Prostate gland (tissue), 2 donors: Measurements from ENCODE around the gene IRX4.

Experiments used
- POLR2AphosphoS5 ChIP-seq: sonication (generic); formaldehyde crosslinking; IDR thresholded peaks from one replicate; pipeline ENCODE4 v1.6.1; 2017; ENCODE audit warnings: antibody characterized with exemption
- TF ChIP-seq, protein P1 (sequence below), 4 experiments: fragments of 200-600 bp in 2 of 4; fragments of 450-650 bp in 2 of 4; sonication (generic) in 2 of 4; IDR thresholded peaks; 1 replicate in 3 of 4; 2 replicates in 1 of 4; pipeline ENCODE4 v1.5.1; 2016 to 2019; ENCODE audit warnings: antibody characterized with exemption in 4 of 4, mild to moderate bottlenecking in 2 of 4, moderate library complexity in 2 of 4

DNA sequence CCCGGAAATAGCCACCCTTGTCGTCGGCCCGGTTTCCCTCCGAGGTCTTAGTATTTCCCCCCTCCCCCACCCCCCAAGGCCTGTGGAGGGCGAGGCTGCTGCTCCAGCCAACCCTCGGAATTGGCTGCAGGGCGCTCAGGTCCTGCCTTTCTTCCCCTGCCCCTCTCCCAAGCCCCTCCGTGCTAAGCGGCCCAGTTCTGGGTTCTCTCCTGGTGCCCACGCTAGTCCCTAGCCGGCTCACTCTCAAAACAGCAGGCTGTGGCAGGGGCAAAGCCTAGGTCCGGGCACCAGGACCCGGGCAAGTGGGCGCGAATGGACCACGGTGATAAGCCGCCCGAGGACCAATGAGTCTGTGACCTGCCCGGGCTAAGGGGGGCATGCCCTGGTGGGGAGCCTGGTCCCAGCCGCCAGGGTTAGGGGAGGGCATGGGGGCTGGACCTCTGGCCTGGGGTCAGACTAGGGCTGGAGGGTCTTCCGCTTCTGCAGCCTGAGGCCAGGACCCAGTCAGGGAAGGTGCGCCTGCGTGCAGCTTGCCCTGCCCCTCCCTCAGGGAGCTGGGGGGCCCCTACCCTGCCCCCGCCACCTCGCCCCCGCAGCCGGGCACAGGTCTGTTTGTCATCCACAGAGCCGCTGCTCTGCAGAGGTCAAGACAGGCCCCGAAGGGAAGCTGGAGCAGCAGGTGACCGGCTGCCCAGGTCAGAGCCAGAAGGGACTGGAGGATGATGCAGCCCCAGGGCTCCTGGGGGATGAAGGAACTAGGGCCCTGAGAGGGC is 5.0 kb upstream of the IRX4 start:
- TF ChIP-seq, protein P1, sequence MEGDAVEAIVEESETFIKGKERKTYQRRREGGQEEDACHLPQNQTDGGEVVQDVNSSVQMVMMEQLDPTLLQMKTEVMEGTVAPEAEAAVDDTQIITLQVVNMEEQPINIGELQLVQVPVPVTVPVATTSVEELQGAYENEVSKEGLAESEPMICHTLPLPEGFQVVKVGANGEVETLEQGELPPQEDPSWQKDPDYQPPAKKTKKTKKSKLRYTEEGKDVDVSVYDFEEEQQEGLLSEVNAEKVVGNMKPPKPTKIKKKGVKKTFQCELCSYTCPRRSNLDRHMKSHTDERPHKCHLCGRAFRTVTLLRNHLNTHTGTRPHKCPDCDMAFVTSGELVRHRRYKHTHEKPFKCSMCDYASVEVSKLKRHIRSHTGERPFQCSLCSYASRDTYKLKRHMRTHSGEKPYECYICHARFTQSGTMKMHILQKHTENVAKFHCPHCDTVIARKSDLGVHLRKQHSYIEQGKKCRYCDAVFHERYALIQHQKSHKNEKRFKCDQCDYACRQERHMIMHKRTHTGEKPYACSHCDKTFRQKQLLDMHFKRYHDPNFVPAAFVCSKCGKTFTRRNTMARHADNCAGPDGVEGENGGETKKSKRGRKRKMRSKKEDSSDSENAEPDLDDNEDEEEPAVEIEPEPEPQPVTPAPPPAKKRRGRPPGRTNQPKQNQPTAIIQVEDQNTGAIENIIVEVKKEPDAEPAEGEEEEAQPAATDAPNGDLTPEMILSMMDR (IDR thresholded peaks at IDR 0.05): no peak
- no peak for TF ChIP-seq POLR2AphosphoS5
